ENCODE results near the gene RNF7.

DNA sequence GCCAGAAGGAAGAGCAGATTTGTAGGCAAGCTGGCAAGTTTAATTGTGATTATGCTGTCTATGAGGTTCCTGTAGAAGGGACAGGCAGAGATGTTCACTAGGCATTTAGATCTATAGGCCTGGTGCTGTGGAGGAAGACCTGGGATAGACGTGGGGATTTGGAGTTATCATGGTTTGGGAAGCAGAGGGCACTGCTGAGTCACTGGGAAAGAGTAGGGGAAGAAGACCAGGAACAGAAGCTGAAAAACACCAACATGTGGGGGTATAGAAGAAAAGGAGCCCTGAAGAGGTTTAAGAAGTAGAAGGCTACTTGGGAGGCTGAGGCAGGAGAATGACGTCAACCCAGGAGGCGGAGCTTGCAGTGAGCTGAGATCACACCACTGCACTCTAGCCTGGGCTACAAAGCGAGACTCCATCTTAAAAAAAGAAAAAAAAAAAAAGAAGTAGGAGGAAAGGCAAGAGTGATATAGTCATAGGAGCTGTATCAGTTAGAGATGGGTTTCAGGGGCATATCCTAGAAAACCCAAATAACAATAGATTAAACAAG lies 44.4 kb downstream of the RNF7 start:
- TF ChIP-seq POLR2A (IDR thresholded peaks at IDR 0.05): no peak
- TF ChIP-seq, protein P1, sequence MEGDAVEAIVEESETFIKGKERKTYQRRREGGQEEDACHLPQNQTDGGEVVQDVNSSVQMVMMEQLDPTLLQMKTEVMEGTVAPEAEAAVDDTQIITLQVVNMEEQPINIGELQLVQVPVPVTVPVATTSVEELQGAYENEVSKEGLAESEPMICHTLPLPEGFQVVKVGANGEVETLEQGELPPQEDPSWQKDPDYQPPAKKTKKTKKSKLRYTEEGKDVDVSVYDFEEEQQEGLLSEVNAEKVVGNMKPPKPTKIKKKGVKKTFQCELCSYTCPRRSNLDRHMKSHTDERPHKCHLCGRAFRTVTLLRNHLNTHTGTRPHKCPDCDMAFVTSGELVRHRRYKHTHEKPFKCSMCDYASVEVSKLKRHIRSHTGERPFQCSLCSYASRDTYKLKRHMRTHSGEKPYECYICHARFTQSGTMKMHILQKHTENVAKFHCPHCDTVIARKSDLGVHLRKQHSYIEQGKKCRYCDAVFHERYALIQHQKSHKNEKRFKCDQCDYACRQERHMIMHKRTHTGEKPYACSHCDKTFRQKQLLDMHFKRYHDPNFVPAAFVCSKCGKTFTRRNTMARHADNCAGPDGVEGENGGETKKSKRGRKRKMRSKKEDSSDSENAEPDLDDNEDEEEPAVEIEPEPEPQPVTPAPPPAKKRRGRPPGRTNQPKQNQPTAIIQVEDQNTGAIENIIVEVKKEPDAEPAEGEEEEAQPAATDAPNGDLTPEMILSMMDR (IDR thresholded peaks at IDR 0.05): peak in 1 of 4 experiments; percentile 14
